ENCODE measurements around the gene P2RY11. TPM values are rescaled to one million over a fixed set of nuclear protein-coding genes. Genes with fewer than 3 reads are reported as not detected.

P2RY11 gene
- total and polyA plus RNA-seq, 4 donors = 0.68 to 5.3 (median 3.7) TPM

GRCh38 chr19:10104665-10105508 lies 6.6 kb upstream of the P2RY11 start:
- WGBS = 64% methylated on average over 15 of the region's 15 CpGs
- DNase-seq (ENCODE audit: low spot score) = no peak
- no peaks in the 10 kb centered on the region for H3K27me3 ChIP-seq (ENCODE audit: control insufficient read depth in 4 of 4, insufficient read depth in 4 of 4, low read length in 3 of 4)
- H3K4me1 ChIP-seq (ENCODE audit: control insufficient read depth in 4 of 4, insufficient read depth in 4 of 4, low read length in 3 of 4) = peaks cover 0 to 11% (median 8%) of the 10 kb centered on the region in 4 donors
- peaks cover 11 to 23% (median 13%) of the 10 kb centered on the region in 4 donors for H3K36me3 ChIP-seq (ENCODE audit: control insufficient read depth in 4 of 4, insufficient read depth in 3 of 4, low read depth in 1 of 4, low read length in 3 of 4)
- H3K27ac ChIP-seq (ENCODE audit: low read depth in 1 of 2, low read length in 2 of 2) = peak overlapping the region; percentile 25 to 70
- no peak overlapping the region for H3K4me3 ChIP-seq (ENCODE audit: low read depth in 1 of 3, low read length in 3 of 3)
- no peak overlapping the region for H3K9ac ChIP-seq (ENCODE audit: low read depth in 1 of 2, low read length in 2 of 2)
- TF ChIP-seq MAX (IDR thresholded peaks at IDR 0.05) (no peak), EGR1 (IDR thresholded peaks at IDR 0.05; ENCODE audit: low read depth in 2 of 2) (no peak), GABPA (IDR thresholded peaks at IDR 0.05 in 1 of 2, conservative IDR thresholded peaks at IDR 0.05 in 1 of 2) (no peak), YY1 (IDR thresholded peaks at IDR 0.05) (no peak), ATF3 (IDR thresholded peaks at IDR 0.05) (no peak)
- no peaks in the 10 kb centered on the region for H3K9me3 ChIP-seq (ENCODE audit: control insufficient read depth in 4 of 4, low read length in 3 of 4)

GRCh38 chr19:10105509-10106099 lies 5.9 kb upstream of the P2RY11 start:
- Histone ChIP-seq H3K27ac (ENCODE audit: low read depth in 1 of 2, low read length in 2 of 2) (peak overlapping the region; percentile 25 to 70), H3K27me3 (ENCODE audit: control insufficient read depth in 4 of 4, insufficient read depth in 4 of 4, low read length in 3 of 4) (no peaks in the 10 kb centered on the region), H3K4me3 (ENCODE audit: low read depth in 1 of 3, low read length in 3 of 3) (no peak overlapping the region), H3K36me3 (ENCODE audit: control insufficient read depth in 4 of 4, insufficient read depth in 3 of 4, low read depth in 1 of 4, low read length in 3 of 4) (peaks cover 11 to 30% (median 15%) of the 10 kb centered on the region in 4 donors), H3K9me3 (ENCODE audit: control insufficient read depth in 4 of 4, low read length in 3 of 4) (no peaks in the 10 kb centered on the region), H3K9ac (ENCODE audit: low read depth in 1 of 2, low read length in 2 of 2) (no peak overlapping the region), H3K4me1 (ENCODE audit: control insufficient read depth in 4 of 4, insufficient read depth in 4 of 4, low read length in 3 of 4) (peaks cover 0 to 11% (median 8%) of the 10 kb centered on the region in 4 donors)
- WGBS = 40% methylated on average over 16 of the region's 16 CpGs
- TF ChIP-seq ATF3 (IDR thresholded peaks at IDR 0.05) (no peak), RXRA (IDR thresholded peaks at IDR 0.05) (no peak), MAX (IDR thresholded peaks at IDR 0.05) (no peak), FOXA2 (IDR thresholded peaks at IDR 0.05) (no peak), HNF4G (IDR thresholded peaks at IDR 0.05) (no peak), REST (IDR thresholded peaks at IDR 0.05) (no peak), CTCF (IDR thresholded peaks at IDR 0.05; ENCODE audit: low read depth, low read length, missing input control) (no peak), TAF1 (conservative IDR thresholded peaks at IDR 0.05) (no peak), SP1 (IDR thresholded peaks at IDR 0.05) (no peak), HNF4A (conservative IDR thresholded peaks at IDR 0.05) (no peak), FOXA1 (IDR thresholded peaks at IDR 0.05) (no peak), EGR1 (IDR thresholded peaks at IDR 0.05; ENCODE audit: low read depth in 2 of 2) (no peak), GABPA (IDR thresholded peaks at IDR 0.05 in 1 of 2, conservative IDR thresholded peaks at IDR 0.05 in 1 of 2) (no peak), JUND (IDR thresholded peaks at IDR 0.05) (no peak), RAD21 (IDR thresholded peaks at IDR 0.05) (no peak), YY1 (IDR thresholded peaks at IDR 0.05) (no peak), NR2F2 (IDR thresholded peaks at IDR 0.05) (no peak)
- no peak for DNase-seq (ENCODE audit: low spot score)

Measured in liver (tissue), 9 donors.